Ureter (tissue), 1 donor: ENCODE data around the gene ENG. TPM values are rescaled to one million over a fixed set of nuclear protein-coding genes. Genes with fewer than 3 reads are reported as not detected.

Source experiments
- DNase-seq: peaks from one replicate; pipeline ENCODE4 v3.0.0-alpha.2; 2020; ENCODE audit warnings: low spot score
- total RNA-seq: library from RNA; stranded (reverse); gene quantifications from one replicate; pipeline ENCODE4 v1.2.4, GENCODE V29; 2023
- donor health status: DM: yes; HTN: yes; CAD: no.

The ENG gene
- total RNA-seq, 1 donor from 2014 or later, result 83.6 TPM

GRCh38 chr9:127814619-127815511 is 39.6 kb downstream of the ENG start:
- DNase-seq, result no peak

GRCh38 chr9:127813686-127814226 is 40.7 kb downstream of the ENG start:
- DNase-seq, result no peak

- DNase-seq, result no peak
Observed at GRCh38 chr9:127812936-127813675, 41.4 kb downstream of the ENG start.

GRCh38 chr9:127812011-127812410 is 42.4 kb downstream of the ENG start:
- DNase-seq, result no peak

GRCh38 chr9:127810378-127811187 is 43.9 kb downstream of the ENG start:
- no peak for DNase-seq

GRCh38 chr9:127809540-127810377 is 44.7 kb downstream of the ENG start:
- DNase-seq, result no peak

- no peak for DNase-seq
Observed at GRCh38 chr9:127809002-127809539, 45.4 kb downstream of the ENG start.

GRCh38 chr9:127808347-127809001 is 46.0 kb downstream of the ENG start:
- no peak for DNase-seq

- DNase-seq, result no peak
Observed at GRCh38 chr9:127806871-127807270, 47.6 kb downstream of the ENG start.

GRCh38 chr9:127805620-127806019 is 48.8 kb downstream of the ENG start:
- no peak for DNase-seq

- peak; percentile 80 for DNase-seq
Observed at GRCh38 chr9:127803507-127804352, 50.7 kb downstream of the ENG start.

- DNase-seq, result peak; percentile 87
Observed at GRCh38 chr9:127802576-127803443, 51.6 kb downstream of the ENG start, which contains the start of gene FPGS. Gene FPGS, plus strand, starts transcription at chr9:127802882. Its CDS starts 43 bp downstream, at chr9:127802925.

GRCh38 chr9:127801955-127802575 is 52.4 kb downstream of the ENG start:
- DNase-seq, result no peak

GRCh38 chr9:127796852-127797370 is 57.5 kb downstream of the ENG start:
- DNase-seq, result no peak

- no peak for DNase-seq
Observed at GRCh38 chr9:127796225-127796813, 58.1 kb downstream of the ENG start.

GRCh38 chr9:127794001-127794791 is 60.3 kb downstream of the ENG start:
- DNase-seq, result no peak
